Activated naive CD4-positive, alpha-beta T cell treated with anti-CD3 and anti-CD28 coated beads for 36 hours (primary cell): ENCODE measurements around the gene IL17F. TPM values are rescaled to one million over a fixed set of nuclear protein-coding genes. Genes with fewer than 3 reads are reported as not detected.

Experiments
- CTCF ChIA-PET: fragments of 350-600 bp; sonication (Branson Sonifier 250); formaldehyde crosslinking; loops from one replicate; lab custom pipeline; 2021; ENCODE audit warnings: antibody characterized with exemption; lab: Charles Lee
- DNase-seq: peaks from one replicate; pipeline ENCODE4 v3.0.0-alpha.2; 2020
- H3K27ac Mint-ChIP-seq: one replicate; pipeline ENCODE4 v1.8.0; 2021; ENCODE audit warnings: mild to moderate bottlenecking, mixed read lengths
- H3K27me3 Mint-ChIP-seq: one replicate; pipeline ENCODE4 v1.8.0; 2021; ENCODE audit warnings: low read depth, mixed read lengths
- H3K36me3 Mint-ChIP-seq: one replicate; pipeline ENCODE4 v1.8.0; 2021; ENCODE audit warnings: low read depth, mixed read lengths
- H3K4me1 Mint-ChIP-seq: one replicate; pipeline ENCODE4 v1.8.0; 2021; ENCODE audit warnings: low read depth, mixed read lengths
- H3K4me3 Mint-ChIP-seq: one replicate; pipeline ENCODE4 v1.8.0; 2021; ENCODE audit warnings: mild to moderate bottlenecking, moderate library complexity, mixed read lengths
- H3K9me3 Mint-ChIP-seq: one replicate; pipeline ENCODE4 v1.8.0; 2021; ENCODE audit warnings: mixed read lengths
- intact Hi-C: fragments of 100-400 bp; cut with micrococcal nuclease; formaldehyde crosslinking; loops from one replicate; pipeline ENCODE4 v1.15.1; 2023
- total RNA-seq, 2 experiments: library from RNA; stranded (reverse); gene quantifications; one replicate each; pipeline ENCODE4 v1.2.3, GENCODE V29; 2021

Gene IL17F
- total RNA-seq, 2 experiments from 2014 or later = 2.3 to 3.3 TPM

DNA sequence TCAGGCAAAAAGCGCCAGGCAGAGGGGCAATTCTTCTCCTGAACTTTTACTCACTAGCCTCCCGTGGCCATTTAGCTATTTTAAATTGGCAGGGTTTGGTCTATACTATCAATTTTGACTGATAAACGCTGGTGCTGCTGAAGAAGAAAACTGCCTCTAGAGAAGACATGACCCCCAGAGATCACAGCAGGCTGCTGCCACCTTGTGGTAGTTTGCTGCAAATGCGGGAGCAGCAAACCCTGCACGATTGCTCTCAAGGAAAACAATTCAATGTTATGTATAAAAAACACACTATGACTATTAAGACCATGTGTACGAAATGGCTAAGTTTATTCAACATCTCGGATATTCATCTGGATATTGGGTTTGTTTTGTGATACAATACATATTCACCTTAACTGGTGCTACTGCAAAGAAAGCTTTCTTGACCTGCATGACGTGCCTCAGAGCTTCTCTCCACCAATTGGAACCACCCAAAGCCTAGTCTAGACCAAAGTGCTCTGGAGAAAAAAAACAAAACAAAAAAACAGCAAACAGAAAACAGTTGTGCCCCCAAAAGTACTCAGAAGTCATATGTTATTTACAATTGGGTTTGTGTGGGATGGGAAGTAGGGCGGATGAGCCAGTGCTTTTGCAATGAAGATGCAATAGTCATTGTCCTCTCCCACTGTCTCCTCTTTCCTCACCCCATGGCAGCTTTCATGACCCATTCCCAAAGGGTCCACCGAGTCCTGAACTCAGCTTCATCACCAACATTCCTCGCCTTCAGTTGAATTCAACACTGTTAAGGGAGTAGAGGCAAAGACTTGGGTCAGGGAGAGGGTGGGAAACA lies 19.6 kb upstream of the IL17F start:
- Mint-ChIP-seq H3K27me3 (no peaks in the 10 kb centered on the region), H3K27ac (peak overlapping the region; percentile 23), H3K36me3 (peaks cover 58% of the 10 kb centered on the region), H3K4me1 (peaks cover 15% of the 10 kb centered on the region), H3K4me3 (no peak overlapping the region), H3K9me3 (no peaks in the 10 kb centered on the region)
- DNase-seq = peak; percentile 84
- intact Hi-C loops = loop anchor here (1.0 to 2.0 kb wide), 5 partner anchors 15 to 201 kb away; partner anchors contain the start of gene PKHD1
- CTCF ChIA-PET = interaction anchor here (0.6 to 9.1 kb wide), 26 partner anchors 10 to 200 kb away, joined by 3 to 115 read pairs (median 6); partner anchors contain the start of genes MCM3 and PAQR8

- no peak for DNase-seq
- H3K36me3 Mint-ChIP-seq = peaks cover 48% of the 10 kb centered on the region
- peaks cover 15% of the 10 kb centered on the region for H3K4me1 Mint-ChIP-seq
- CTCF ChIA-PET = interaction anchor here (0.7 to 9.1 kb wide), 22 partner anchors 11 to 202 kb away, joined by 3 to 115 read pairs (median 7); no protein-coding TSS in a partner anchor
- no peak overlapping the region for H3K4me3 Mint-ChIP-seq
- no peaks in the 10 kb centered on the region for H3K27me3 Mint-ChIP-seq
- no peaks in the 10 kb centered on the region for H3K9me3 Mint-ChIP-seq
- intact Hi-C loops = loop anchor here (1.0 kb wide), 4 partner anchors 49 to 199 kb away; partner anchors contain the start of gene PKHD1
- H3K27ac Mint-ChIP-seq = no peak overlapping the region
These were observed 18.5 kb upstream of the IL17F start for GRCh38 chr6:52262620-52263344.

DNA sequence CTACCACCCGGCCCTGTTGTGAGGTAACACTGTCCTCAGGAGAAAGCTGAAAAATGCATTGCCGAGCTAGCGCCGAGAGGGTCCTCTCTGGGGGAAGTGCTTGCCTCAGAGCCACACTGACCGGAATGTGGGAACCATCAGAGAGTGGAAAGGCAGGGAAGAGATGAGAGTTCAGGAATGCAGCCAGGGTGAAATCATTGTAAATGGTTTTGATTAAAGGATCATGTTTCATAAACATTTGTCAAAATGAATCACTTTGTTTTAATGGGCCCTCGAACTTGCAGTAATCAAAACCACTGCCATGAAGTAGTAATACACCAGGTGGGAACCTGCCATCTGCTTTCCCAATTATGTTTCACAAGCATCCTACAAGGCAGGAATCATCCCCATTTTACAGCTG lies 16.9 kb upstream of the IL17F start:
- CTCF ChIA-PET = interaction anchor here (0.8 to 9.1 kb wide), 6 partner anchors 11 to 198 kb away, joined by 3 to 115 read pairs (median 3); no protein-coding TSS in a partner anchor
- Mint-ChIP-seq H3K9me3 (no peaks in the 10 kb centered on the region), H3K36me3 (peaks cover 36% of the 10 kb centered on the region), H3K4me1 (peaks cover 15% of the 10 kb centered on the region), H3K4me3 (no peak overlapping the region), H3K27ac (no peak overlapping the region), H3K27me3 (no peaks in the 10 kb centered on the region)
- intact Hi-C loops = no loop called here
- DNase-seq = no peak

DNA sequence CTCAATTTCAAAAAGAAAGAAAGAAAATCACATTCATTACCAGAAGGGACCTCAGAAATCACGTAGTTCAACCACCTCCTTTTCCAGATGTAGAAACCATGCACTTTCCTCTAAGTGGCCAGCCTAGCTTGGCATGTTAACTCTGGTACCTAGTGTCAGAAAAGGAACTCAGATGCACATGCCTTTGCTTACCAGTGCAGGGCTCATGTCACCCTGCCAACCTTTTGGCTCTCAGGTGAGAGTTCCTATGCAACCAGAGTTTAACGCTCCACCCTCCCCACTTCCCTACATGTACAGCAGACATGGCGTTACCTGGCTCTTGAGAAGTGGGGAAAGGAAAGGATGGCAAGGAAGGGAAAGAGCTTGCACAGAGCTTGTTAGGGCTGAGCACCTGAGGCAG lies 16.3 kb upstream of the IL17F start:
- no peak for DNase-seq
- intact Hi-C loops = no loop called here
- CTCF ChIA-PET = interaction anchor here (0.9 to 9.1 kb wide), 6 partner anchors 20 to 139 kb away, joined by 3 to 115 read pairs (median 3); no protein-coding TSS in a partner anchor
- Mint-ChIP-seq H3K4me1 (peaks cover 15% of the 10 kb centered on the region), H3K9me3 (no peaks in the 10 kb centered on the region), H3K4me3 (no peak overlapping the region), H3K36me3 (peaks cover 32% of the 10 kb centered on the region), H3K27ac (no peak overlapping the region), H3K27me3 (no peaks in the 10 kb centered on the region)

DNA sequence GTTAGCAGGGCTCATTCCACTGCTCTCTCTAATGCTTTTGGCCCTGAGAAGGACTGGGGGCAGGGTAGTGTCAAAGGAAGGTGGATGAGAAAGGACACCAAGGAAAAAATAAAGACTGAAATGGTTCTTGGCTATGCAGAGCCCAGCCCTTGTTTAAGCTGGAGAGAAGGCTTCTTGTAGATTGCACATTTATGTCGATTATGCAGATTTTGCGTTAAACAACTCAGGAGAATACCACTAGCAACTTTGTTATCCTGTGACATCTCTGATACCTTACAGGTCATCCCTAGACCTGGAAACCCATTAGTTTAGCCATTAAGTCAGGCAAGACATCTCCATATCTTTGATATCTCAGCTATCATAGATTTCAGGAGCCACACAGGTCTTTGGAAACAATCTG lies 11.1 kb upstream of the IL17F start:
- Mint-ChIP-seq H3K4me3 (no peak overlapping the region), H3K27me3 (peaks cover 10% of the 10 kb centered on the region), H3K36me3 (no peaks in the 10 kb centered on the region), H3K4me1 (peaks cover 38% of the 10 kb centered on the region), H3K27ac (no peak overlapping the region), H3K9me3 (no peaks in the 10 kb centered on the region)
- intact Hi-C loops = loop anchor here (1.0 to 2.0 kb wide), 4 partner anchors 28 to 93 kb away; partner anchors contain the start of gene MCM3
- DNase-seq = no peak
- CTCF ChIA-PET = interaction anchor here (0.6 to 1.6 kb wide), 5 partner anchors 21 to 397 kb away, joined by 3 to 5 read pairs (median 3); no protein-coding TSS in a partner anchor

DNA sequence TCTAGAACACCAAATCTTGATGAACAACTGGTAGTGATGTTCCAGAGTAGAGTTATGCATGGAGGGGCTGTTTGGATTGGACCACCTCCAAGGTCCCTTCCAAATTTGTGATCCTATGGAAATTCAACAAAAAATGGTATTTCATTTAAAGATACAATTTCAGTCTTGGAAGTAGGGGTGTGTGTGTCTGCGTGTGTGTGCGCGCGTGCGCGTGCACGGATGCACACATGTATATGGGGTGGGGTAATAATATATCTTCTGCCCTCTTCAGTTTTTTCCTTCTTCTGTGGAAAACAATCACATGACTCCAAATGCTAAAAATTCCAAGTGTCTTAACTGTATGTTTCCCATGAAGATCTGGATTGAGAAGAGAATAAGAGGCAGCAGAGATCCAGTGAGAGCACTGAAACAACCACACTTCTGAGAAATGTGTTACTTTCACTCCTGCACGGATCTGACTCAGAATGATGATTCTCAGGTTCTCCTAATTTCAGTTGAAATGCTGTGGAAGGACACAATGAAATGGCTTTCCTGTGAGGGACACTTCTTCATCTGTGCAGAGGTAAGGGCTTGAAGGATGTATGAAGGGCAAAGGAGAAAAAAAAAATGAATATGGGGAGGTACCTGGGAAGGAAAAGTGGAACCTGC lies 10.6 kb upstream of the IL17F start:
- no peak overlapping the region for H3K27ac Mint-ChIP-seq
- intact Hi-C loops = loop anchor here (1.0 to 2.0 kb wide), 4 partner anchors 28 to 93 kb away; partner anchors contain the start of gene MCM3
- no peaks in the 10 kb centered on the region for H3K36me3 Mint-ChIP-seq
- no peak overlapping the region for H3K4me3 Mint-ChIP-seq
- H3K9me3 Mint-ChIP-seq = no peaks in the 10 kb centered on the region
- CTCF ChIA-PET = interaction anchor here (0.6 to 1.6 kb wide), 5 partner anchors 21 to 397 kb away, joined by 3 to 5 read pairs (median 4); no protein-coding TSS in a partner anchor
- H3K27me3 Mint-ChIP-seq = peaks cover 10% of the 10 kb centered on the region
- peak; percentile 37 for DNase-seq
- H3K4me1 Mint-ChIP-seq = peaks cover 43% of the 10 kb centered on the region

- Mint-ChIP-seq H3K27ac (no peak overlapping the region), H3K27me3 (peaks cover 17% of the 10 kb centered on the region), H3K4me3 (no peak overlapping the region), H3K4me1 (peaks cover 43% of the 10 kb centered on the region), H3K9me3 (no peaks in the 10 kb centered on the region), H3K36me3 (no peaks in the 10 kb centered on the region)
- CTCF ChIA-PET = interaction anchor here (0.6 to 1.9 kb wide), 6 partner anchors 23 to 376 kb away, joined by 3 to 8 read pairs (median 5); no protein-coding TSS in a partner anchor
- peak; percentile 73 for DNase-seq
- intact Hi-C loops = no loop called here
These were observed 9.2 kb upstream of the IL17F start for GRCh38 chr6:52253494-52253893.

GRCh38 chr6:52251113-52251512 lies 6.8 kb upstream of the IL17F start:
- no peak for DNase-seq
- peaks cover 29% of the 10 kb centered on the region for H3K27me3 Mint-ChIP-seq
- H3K4me3 Mint-ChIP-seq = no peak overlapping the region
- no peaks in the 10 kb centered on the region for H3K36me3 Mint-ChIP-seq
- intact Hi-C loops = no loop called here
- no peaks in the 10 kb centered on the region for H3K9me3 Mint-ChIP-seq
- CTCF ChIA-PET = interaction anchor here (0.6 to 2.0 kb wide), 7 partner anchors 8 to 149 kb away, joined by 3 to 8 read pairs (median 3); no protein-coding TSS in a partner anchor
- no peak overlapping the region for H3K27ac Mint-ChIP-seq
- H3K4me1 Mint-ChIP-seq = peaks cover 43% of the 10 kb centered on the region

DNA sequence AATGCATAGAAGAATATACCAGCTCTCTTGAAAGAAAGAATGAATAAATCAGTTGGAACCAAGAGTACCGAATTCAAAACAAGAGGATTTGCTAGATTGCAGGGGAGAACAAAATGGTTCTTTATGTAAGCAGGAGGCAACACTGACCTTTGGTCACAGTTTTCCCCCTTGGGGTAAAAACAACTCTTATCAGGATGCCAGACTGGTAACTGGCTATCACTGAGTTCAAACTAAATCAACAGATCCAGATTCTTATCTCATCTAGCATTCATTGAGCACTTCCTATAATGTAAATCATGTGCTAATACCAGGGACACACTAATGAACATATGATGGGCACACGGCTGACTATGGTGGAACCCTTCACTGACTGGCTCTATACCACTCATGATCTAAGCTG lies 4.8 kb upstream of the IL17F start:
- H3K4me3 Mint-ChIP-seq = no peak overlapping the region
- H3K36me3 Mint-ChIP-seq = no peaks in the 10 kb centered on the region
- peaks cover 27% of the 10 kb centered on the region for H3K27me3 Mint-ChIP-seq
- peaks cover 29% of the 10 kb centered on the region for H3K4me1 Mint-ChIP-seq
- intact Hi-C loops = no loop called here
- H3K9me3 Mint-ChIP-seq = no peaks in the 10 kb centered on the region
- no peak overlapping the region for H3K27ac Mint-ChIP-seq
- no peak for DNase-seq
- CTCF ChIA-PET = interaction anchor here (1.5 to 1.6 kb wide), 2 partner anchors 14 to 15 kb away, joined by 6 to 7 read pairs; no protein-coding TSS in a partner anchor

DNA sequence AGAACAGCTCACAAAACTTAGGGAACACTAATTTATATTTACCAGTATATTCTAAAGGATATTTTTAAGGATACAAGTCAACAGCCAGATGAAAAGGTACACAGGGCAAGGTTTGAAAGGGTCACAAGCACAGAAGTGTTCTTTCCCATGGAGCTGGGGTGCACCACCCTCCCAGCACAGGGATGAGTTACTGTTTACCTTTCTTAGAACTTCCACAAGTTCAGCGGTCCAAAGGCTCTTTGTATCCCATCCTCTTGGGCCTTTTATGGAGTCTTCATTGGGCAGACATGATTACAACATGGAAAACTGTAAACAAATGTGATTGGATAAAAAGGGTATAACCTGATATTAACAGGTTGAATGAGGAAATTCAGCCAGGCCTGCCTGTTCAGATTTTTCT lies 1.1 kb upstream of the IL17F start:
- Mint-ChIP-seq H3K4me3 (no peak overlapping the region), H3K9me3 (no peaks in the 10 kb centered on the region), H3K27me3 (peaks cover 19% of the 10 kb centered on the region), H3K36me3 (no peaks in the 10 kb centered on the region), H3K4me1 (peaks cover 4% of the 10 kb centered on the region), H3K27ac (no peak overlapping the region)
- CTCF ChIA-PET = interaction anchor here (0.6 to 1.2 kb wide), 3 partner anchors 14 to 1273 kb away, joined by 3 read pairs; no protein-coding TSS in a partner anchor
- DNase-seq = no peak
- intact Hi-C loops = no loop called here

DNA sequence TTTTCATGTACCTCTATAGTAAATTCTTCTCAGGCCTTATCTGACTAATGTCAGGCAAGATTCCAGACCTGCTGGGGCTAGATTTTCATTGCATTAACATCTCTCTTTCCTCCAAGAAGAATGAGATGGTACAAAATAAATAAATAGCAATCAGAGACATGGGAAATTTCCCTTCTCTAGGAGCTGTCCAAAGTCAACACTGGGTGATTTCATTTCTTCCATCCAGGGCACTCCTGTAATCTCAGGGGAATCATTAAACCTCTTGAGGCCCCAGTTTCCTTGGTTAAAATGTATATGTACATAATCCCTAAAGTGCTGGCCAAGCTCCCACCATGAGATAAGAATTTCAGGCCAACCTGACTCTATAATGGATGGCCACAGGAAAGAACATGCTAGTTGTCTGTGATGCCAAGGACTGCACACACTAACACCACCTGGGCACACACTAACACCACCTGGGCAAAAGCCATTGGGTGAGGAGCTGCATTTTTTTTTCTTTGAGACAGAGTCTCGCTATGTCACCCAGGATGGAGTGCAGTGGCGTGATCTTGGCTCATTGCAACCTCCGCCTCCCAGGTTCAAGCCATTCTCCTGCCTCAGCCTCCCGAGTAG lies 912 bp downstream of the IL17F start:
- CTCF ChIA-PET = interaction anchor here (1.6 to 3.0 kb wide), 3 partner anchors 9 to 21 kb away, joined by 4 to 17 read pairs (median 8); no protein-coding TSS in a partner anchor
- Mint-ChIP-seq H3K4me1 (no peaks in the 10 kb centered on the region), H3K36me3 (no peaks in the 10 kb centered on the region), H3K9me3 (no peaks in the 10 kb centered on the region), H3K27ac (no peak overlapping the region), H3K4me3 (no peak overlapping the region), H3K27me3 (peaks cover 11% of the 10 kb centered on the region)
- intact Hi-C loops = no loop called here
- no peak for DNase-seq
